ENCODE data around the gene DHCR7.
A peak's percentile ranks its signal among the peaks of the same experiment; 100 is the strongest.

DHCR7 gene

DNA sequence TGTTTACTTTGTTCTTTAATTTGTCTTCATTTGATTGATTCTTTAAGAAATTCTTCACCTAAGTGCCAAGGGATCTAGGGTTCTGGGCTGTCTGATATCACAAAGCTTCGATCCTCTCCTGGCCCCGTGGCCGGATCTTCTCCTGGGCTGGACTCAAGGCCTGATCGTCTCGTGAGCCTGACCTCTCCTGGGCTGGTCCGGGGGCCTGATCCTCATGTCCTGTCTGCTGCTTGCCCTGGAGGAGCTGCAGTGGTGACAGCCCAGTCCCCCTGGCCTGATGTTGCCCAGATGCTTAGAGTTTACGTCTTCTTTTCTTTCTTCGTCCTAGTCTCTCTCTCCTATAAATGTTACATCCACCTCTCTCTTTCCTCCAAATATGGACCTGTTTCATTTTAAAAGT, 8.1 kb upstream of the DHCR7 start:
- no peak for DNase-seq

DNA sequence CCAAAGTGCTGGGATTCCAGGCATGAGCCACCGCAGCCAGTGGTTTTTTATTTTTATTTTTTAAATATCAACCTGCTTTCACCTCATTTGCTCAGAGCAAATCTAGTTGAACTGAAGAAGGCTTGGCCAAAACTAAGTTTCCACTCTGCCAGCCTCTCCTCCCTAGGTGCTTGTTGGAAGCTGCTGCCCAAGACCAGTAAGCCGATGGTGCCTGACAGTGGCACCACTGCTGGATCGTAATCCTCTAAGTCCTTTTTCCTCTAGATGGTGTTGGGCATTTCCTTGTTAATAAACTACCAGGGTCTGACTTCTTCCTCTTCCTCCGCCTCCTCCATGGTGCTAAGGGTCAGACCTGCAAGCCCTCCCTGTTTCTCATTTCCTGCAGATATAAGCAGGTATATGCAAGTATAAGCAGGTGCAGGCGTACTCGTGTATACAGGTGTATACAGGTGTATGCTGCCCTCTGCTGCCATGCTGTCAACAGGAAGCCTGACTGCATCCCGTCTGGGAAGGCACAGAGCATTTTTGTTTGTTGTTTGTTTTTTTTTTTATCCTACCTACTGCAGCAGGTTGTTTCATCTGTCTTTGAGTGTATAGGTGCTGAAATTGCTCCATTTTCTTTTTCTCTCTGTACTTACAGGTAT, 6.4 kb upstream of the DHCR7 start:
- DNase-seq, result peak; percentile 32 to 69

DNA sequence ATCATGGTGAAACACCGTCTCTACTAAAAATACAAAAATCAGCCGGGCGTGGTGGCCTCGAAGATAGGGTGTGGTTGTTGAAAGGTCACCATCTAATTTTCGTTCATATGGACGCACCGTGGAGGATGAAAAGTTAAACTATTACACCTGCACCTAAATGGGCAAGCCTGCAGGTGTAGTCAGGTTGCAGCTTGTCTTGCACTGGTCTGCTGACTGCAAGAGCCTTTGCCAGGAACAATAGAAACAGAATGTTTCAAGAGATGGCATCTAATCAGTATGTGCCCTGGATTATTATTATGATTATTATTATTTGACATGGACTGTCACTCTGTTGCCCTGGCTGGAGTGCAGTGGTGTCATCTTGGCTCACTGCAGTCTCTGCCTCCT, 5.7 kb upstream of the DHCR7 start:
- no peak for DNase-seq

DNA sequence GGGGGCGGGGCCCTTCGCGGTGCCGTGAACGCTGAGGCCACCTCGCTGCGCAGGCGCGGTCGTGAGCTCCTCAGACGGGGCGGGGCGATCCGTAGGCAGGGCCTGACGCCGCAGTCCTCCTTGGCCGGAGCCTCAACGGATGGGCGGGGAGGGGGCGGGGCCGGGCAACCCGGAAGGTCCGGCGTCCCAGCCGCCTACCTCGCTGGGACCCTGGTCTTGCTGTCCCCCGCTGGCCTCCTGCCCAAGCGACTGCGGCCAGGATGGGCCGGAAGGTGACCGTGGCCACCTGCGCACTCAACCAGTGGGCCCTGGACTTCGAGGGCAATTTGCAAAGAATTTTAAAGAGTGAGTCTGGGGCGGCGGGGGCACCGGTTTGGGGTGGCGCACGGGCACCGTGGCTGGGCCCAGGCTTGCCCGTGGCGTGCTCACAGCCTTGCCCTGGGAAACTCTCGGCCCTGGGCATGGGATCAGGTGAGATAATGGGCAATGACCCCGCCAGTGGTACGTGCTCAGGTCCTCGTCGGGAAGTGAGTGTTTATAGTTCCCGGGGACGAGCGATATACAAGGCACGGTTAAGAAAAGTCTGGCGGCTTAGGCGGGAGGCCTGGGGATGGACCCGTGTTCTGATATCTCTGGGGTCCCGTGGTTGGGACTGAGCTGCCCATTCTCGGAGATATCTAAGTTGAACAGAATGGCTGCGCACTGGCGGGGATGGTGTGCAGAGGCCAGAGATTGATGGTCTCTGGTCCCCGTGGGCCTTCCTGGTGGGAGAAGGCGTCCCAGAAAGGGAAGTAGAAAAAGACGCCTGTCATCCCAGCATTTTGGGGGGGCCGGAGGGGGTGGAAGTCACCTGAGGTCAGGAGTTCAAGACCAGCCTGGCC, 5.1 kb upstream of the DHCR7 start, which contains the start of gene NADSYN1:
NADSYN1 (plus strand) TSS at position 167 of the 881 bp plus-strand sequence; CDS start at position 261, 94 bp downstream.
- peak; percentile 84 to 99 for DNase-seq

DNA sequence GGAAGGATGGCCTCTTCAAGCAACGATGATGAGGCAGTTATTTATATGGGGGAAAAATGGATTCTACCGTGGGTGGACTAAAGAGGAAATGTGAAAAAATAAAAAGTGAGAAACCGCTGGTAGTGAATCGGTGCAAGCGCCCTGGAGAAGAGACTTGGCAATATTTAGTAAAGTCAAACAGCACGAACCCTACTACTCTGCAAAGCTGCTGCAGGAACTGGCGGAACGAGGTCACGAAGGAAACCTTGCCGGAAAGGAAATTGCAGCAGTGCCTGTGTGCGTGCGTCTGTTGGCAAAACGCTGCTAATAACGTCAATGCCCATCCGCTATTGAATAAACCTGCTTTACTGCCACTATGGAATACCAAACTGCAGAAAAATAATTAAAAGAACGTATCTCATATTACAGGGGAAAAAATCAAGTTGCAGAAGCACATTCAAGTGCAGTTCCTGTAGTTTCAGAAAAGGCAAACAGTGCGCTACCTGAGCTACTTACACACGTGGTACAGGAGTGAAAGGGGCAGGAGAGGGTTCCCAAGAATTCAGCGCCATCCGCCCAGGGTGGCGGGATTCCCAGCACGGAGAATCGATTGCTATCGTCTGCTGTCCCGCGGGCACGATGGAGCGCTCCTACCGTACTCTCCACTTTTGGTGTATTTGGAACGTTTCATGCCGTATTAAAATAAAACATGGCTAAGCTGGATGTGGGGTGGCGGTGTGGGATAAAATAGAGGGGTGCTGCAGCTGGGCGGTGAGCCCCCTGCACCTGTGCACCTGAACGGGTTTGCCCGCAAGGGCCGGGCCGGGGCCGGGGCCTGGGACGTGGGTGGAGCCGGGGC, 4.2 kb upstream of the DHCR7 start:
- DNase-seq, result peak; percentile 63 to 85

DNA sequence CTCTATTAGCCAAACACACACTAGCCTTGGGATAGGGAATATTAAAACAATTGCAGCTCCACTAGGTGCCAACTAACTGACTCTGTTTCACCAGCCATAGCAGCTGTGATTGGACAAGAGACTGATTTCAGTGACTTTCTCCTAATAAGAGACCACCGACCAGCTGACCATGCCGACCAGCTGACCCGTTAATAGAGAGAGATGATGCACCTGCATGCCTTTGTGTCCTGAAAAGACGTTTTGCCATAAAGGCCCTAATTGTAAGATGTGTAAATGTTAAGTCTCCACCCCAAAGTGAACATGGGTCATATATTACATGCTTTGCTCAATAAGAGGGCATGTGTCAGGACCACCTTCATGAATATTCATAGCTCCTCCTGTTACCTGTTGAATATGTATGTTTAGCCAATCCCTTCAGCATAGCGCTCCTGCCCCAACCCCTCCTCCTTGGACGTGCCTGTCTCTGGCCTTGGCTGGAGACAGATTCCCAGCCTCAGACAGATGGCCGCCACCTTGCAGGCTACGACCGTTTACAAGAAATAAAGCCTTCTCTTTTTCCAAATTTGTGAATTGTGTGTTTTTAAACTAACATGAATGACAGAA, 3.5 kb upstream of the DHCR7 start:
- peak; percentile 27 to 46 for DNase-seq

DNA sequence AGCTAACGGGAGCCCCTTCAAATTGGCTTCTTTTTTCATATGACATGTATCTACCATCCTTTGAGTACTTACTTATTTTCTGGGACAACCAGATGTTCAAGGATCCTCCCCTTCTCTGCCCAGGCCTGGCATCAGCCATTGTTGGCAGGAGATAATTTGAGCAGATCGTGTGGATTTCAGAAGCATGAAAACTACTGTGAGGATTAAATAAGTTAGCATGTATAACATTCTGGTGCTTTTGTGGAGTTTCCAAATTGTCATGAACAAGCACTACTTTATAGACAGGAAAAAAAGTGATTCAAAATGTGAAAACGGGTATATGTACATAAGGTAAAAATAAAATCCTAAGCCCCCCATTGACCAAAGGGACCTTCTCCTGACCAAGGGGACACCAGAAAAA, 2.7 kb upstream of the DHCR7 start:
- no peak for DNase-seq

GRCh38 chr11:71450507-71450906, 2.3 kb upstream of the DHCR7 start:
- no peak for DNase-seq

DNA sequence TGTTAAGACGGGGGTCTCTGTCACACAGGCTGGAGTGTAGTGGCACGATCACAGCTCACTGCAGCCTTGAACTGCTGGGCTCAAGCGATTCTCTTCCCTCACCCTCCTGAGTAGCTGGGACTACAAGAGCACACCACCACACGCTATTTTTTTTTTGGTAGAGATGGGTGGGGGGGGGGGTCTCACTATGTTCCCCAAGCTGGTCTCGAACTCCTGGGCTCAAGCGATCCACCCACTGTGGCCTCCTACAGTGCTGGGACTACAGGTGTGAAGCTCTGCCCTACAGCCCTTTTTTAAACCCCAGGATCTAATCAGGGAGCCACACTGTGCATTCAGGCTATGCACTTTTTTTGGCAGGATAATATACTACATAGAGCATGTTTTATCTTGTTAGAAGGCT, 1.4 kb upstream of the DHCR7 start:
- peak in 1 of 2 experiments; percentile 14 for DNase-seq

- DNase-seq, result peak in 1 of 2 experiments; percentile 86
These were observed 369 bp downstream of the DHCR7 start for GRCh38 chr11:71447791-71448256.

DNA sequence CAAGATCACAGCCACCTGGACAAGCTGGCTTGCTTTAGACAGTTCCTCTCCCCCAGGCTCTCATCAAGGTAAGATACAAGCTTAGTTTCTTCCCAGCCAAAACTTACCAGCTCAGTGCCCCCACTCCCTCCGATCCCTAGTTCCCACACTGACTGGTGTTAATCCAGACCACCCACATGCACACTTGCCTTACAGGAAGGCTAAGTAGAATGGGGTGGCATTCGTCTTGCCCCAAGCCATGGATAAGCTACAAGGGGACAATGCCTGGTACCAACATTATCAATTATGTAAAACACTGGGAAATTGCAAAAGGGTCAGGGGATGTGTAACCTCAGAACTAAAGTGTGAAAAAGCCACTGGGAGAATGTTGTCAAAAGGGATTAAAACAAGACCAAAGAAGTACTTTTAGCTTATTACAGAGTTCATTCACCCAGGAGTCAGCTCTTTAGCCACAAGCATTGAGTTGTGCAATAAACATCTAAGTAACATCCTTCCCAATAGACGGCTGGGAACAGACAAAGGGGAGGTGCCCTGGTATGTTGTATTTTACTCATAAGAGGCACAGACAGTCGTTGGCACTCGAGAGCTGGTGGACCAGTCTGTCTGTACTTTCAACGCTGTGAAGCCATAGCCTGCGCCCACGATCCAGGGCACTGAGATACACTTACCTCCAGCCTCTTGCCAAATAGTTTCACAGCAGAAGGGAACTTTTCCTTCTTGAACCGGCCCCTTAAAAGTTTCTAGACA, 1.1 kb downstream of the DHCR7 start:
- DNase-seq, result peak in 1 of 2 experiments; percentile 41

DNA sequence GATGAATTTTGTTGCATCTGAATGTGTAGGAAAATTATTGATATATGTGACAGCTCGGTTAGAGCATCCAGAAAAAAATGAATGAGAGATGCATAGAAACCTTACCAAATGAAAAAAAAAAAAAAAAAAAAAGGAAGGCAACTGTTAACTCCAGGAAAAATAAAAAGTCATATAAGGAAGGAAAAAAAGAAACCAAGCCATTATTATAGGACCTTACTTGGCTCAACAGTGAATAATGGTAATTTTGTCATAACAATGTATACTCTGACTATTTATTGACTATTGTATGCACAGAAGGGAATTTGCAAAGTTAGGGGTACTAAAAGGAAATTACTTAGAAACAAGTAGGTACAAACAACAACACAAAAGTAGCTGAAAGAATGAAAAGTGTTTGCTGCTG, 2.0 kb downstream of the DHCR7 start:
- no peak for DNase-seq

DNA sequence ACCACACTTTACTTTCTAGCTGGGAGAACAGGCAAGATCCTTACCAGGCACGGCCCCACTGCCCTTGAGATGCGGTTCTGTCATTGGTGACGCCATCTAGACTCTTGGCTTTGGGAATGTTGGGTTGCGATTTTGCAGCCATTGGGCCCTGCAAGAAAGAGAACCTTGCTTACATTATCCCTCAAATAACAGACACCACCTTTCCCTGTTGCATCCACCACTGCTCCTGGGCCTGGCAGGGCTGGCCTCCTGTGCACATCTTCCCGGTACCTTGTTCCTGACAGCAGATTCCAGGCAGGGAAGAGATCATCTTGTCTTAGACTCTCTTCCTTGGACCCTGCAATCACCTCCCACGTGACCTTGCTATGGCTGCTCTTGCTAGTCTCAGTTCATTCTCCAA, 3.4 kb downstream of the DHCR7 start:
- DNase-seq, result no peak

GRCh38 chr11:71443736-71444445, 4.3 kb downstream of the DHCR7 start:
- no peak for DNase-seq

- DNase-seq, result no peak
These were observed 5.3 kb downstream of the DHCR7 start for GRCh38 chr11:71442880-71443279.

DNA sequence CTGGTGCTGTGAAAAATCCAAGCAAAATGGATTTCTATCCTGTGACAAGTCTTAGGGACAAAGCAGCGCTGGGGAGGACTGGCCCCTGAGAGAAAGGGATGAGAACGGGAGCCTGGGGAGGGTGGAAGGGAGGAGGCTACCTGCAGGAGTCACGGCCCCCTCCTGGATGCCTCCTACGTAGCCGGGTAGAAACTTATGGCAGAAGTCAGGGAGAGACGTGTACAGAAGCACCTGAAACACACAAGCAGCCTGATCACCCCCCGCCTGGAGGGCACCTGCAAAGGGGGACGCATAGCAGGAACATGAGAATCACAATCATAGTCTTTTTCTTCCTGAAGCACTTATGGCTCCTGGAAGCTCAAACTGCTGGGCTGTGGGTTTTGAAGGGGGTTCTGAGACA, 6.1 kb downstream of the DHCR7 start:
- no peak for DNase-seq

DNA sequence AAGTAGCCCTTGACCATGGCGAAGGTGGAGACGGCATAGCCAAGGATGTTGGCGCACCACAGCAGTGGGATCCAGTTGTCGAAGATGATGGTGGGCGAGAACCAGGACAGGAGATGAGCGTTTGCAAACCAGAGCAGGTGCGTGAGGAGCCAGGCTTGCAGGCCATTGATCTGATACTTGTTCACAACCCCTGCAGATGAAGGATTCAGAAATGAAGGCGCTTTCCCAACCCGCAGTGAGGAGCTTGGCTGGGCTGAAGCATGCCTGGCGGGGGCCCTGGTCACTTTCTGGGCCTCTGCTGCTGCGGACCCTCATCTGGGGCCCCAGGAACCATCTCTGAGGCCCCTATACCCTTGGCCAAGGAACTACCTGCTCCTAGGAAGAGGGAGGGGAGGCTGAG, 6.9 kb downstream of the DHCR7 start:
- no peak for DNase-seq

DNA sequence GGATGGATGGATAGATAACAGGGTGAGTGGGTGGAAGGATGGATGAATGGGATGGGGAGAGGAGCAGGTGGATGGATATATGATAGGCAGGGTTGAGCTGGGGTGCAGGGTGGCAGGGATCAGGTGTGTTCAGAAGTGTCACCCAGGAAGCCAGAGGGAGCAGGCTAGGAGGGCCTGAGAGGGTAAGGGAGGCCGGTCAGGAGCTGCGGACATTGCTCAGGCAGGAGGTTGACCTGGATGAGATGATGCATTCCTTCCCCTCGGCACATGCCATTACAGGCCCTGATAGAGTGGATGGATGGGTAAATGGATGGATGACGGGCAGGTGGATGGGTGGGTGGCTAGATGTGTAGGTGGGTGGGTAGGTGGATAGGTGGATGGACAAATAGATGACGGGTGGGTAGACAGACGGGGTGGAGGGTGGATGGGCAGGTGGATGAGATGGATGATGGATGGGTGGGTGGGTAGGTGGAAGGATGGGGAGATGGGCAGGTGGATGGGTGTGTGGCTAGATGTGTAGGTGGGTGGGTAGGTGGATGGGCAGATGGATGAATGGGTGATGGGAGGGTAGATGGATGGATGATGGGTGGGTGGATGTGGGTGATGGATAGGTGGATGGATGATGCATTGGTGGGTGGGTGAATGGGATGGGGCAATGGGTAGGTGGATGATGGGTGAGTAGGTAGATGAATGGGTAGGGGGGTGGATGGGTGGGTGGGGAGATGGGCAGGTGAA, 8.0 kb downstream of the DHCR7 start:
- no peak for DNase-seq

DNA sequence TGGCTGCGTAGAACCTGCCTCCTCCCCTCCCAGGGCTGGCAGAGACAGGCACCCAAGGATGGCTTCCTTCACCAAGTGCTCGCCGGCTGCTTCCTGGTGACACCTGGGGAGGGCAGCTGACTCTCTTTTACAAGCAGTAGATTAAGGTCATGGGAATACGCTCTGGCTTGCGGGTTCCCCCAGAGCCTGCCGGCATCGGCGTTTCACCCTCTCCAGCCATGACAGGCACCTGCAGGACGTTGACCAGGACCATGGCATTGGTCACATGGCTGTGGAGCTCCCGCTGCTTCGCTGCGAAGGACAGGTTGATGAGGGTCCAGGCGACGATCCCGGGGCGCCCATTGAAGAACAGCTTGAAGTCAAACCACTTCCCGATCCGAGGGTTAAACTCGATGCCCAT, 9.5 kb downstream of the DHCR7 start:
- no peak for DNase-seq

- DNase-seq, result no peak
These were observed 10.3 kb downstream of the DHCR7 start for GRCh38 chr11:71437879-71438278.

DNA sequence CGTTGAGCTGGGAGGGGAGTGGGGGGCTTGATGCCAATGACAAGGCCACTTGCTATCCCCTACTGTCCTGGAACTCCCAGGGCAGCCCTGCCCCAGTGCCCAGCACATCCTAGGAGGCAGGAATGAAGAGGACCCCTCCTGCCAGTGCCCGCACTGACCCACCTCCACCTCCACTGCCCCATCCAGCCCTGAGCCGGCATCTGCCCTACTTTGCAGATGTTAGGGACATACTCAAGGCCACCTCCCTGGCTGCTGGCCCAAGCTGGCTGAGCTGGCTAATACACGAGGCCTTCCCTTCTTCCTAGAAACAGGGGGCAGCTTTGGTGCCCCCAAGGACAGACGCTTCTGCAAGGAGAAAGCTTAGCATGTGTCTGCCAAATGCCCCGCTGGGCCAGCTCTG, 10.8 kb downstream of the DHCR7 start:
- DNase-seq, result no peak
